T-helper 2 cell treated with Interferon-gamma antibody and Interleukin-4, amounts not matched to agents 100 ng/mL and 5 ng/mL, for 36 hours (primary cell): ENCODE results near the gene IFNA1. TPM values are rescaled to one million over a fixed set of nuclear protein-coding genes. Genes with fewer than 3 reads are reported as not detected.
"Not testable (repeated sequence)": the region's sequence is repeated elsewhere in the genome, so short reads cannot be mapped to it uniquely, and the experiment has no call there.

Experiments used
- intact Hi-C: fragments of 100-400 bp; cut with micrococcal nuclease; formaldehyde crosslinking; loops from one replicate; pipeline ENCODE4 v1.15.1; 2023
- total RNA-seq: library from RNA; stranded (reverse); gene quantifications from 2 replicates; pipeline ENCODE4 v1.2.3, GENCODE V29; 2022

IFNA1 gene
- total RNA-seq = not detected in 2 replicates

DNA sequence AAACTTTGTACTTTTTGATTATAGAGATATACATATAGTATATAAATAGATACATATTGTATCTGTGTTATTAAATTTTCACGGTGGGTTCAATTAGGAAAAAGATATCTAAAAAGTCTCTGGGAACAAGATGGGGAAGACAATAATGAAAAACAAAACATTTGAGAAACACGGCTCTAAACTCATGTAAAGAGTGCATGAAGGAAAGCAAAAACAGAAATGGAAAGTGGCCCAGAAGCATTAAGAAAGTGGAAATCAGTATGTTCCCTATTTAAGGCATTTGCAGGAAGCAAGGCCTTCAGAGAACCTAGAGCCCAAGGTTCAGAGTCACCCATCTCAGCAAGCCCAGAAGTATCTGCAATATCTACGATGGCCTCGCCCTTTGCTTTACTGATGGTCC lies at the start of gene IFNA1:
Gene IFNA1, plus strand, starts transcription at position 301 of the 400 bp plus-strand sequence. Its CDS starts 69 bp downstream, at position 370.
- intact Hi-C loops = no loop called here

DNA sequence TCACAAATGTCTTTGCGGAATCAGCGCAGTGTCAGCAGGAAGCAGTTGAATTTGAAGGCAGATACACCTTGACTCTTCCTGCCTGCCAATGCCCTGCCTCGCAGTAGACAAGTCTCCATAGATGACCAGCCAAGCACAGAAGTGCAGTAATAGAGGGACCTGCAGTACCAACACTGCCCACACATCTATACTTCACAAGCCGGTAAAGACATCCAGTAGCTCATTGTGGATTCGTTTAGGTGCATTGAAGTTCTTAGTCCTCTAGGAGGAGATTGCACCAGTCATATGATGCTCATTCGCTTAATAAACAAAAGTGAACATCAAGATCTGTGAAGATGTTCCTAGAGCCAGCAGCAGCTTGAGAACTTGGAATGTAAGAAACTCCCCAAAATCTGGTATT lies 48.0 kb upstream of the IFNA1 start:
- intact Hi-C loops = loop anchor here (10.0 kb wide), 1 partner anchor 157 kb away; no protein-coding TSS in a partner anchor

DNA sequence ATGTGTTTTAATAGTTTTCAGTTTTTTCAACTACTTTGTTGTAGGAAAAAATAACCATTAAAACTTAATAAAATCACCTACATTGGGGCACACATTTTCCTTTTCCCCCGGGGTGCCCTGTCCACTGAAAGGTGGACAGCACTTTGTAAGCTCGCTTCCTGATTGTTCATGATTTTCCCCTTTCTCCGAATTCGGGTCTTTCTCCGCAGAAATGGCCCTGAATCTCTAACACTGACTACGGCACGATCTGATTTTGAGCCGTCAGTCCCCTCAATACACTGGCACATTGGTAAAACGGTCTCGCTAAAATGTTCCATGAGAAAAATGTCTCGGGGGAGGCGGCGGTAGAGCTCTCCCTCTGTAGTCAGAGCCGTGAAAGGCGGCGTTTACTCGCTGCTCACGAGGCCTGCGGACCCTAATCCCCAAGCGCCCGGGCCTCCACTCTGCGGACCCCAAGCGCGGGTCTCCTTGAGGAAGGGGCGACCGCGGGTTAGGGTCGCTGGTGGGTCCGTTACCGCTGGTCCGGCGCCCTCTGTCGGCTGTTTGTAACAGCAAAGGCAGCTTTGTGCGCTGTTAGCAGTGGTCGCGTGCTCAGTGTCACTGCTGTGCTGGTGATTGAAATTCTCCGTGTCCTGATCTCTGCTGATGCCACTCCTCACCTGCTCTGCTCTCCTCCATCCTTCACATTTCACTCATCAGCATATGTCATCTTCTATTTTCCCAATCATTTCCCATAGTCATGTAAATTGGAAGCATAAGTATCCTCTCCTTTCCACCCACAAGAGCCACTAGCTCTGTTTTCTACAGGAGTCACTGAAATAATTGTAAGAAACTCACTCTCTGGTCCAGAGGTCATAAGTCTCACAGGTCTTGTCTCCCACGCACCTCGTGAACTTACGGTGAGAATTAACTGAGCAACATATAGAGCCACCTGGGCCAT lies 44.2 kb upstream of the IFNA1 start:
- intact Hi-C loops = loop anchor here (1.0 to 10.0 kb wide), 5 partner anchors 38 to 161 kb away; partner anchors contain the start of gene KLHL9

DNA sequence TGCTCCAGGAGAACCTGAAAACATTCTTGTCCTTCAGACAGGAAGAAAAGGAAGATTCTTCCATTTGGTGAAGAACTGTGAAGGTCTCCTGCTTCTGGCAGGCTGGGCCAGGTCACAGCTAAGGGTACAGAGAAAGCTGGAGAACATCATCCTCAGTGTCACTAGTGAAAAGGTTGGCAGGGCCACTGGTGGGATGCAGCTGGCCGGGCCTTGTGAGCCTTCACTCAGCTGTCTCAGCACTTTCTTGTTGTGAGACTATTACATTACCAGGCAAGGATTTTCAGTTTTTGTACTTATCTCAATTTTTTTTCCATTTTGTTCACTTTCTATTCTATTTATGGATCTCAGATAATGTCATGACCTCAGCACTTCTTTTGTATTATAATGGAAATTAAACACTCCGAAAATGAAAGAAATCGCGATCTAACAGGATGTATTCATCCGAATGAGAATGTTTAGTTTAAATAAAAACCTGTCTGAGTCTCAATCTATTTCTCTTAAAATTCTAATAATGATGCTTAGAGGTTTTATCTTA lies 41.2 kb upstream of the IFNA1 start:
- intact Hi-C loops = loop anchor here (10.0 kb wide), 1 partner anchor 164 kb away; no protein-coding TSS in a partner anchor

DNA sequence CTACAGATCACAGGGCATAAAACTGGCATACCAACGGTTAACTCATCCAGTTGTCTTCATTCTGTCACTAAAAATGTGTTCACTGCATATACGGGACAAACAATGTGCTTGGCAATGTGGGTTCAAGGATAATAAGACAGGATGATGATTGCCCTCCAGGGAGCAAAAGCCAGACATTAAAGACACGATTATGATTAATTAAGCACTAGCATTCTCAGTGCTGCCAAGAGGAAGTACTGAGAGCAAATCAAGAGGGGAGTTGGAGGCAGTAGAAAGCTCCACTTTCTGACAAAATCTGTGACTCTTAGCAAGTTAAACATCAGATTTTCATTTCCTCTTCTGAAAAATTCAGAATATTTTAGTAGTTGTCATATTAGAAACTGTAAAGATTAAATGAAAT lies 40.3 kb upstream of the IFNA1 start:
- intact Hi-C loops = loop anchor here (10.0 kb wide), 1 partner anchor 165 kb away; no protein-coding TSS in a partner anchor

DNA sequence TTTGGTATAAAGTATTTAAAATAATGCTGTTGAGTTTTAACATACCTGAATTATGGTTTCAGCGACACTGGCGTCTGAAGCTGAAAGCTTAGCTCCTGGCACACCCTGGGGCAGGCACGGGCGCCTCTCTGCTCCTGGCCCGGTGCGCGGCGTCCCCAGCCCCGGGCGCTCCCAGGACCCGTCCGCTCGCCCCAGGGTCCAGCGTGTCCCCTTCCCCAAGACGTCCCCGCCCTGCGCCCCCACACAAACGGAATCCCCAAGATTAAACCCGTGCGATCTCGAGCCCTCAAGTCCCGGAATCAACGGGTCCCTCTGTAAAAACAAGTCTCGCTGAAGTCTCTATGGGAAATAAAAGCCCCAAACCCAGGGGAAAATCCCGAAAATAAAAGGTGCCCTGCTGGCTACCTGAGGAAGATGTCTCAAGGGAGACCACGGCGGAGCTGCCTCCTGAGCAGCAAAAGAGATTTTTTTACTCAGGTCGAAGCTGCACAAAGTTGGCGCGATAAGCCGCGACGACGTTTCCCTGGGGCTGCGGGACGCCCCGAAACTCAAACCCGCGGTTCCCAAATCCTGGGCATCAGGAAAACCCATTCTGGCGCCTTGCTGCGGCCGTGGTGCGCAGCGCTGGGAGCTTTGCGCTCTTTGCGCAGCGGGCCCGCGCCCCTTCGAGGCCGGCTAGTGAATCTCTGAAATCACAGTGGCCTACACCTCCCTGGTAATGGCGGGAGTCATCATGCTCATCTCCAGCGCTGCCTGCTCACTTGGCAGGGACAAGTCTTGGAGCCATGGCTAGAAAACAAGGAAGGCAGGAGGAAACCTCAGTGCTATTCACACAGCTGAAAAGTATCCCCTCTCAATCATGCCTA lies 37.6 kb upstream of the IFNA1 start:
- intact Hi-C loops = no loop called here

DNA sequence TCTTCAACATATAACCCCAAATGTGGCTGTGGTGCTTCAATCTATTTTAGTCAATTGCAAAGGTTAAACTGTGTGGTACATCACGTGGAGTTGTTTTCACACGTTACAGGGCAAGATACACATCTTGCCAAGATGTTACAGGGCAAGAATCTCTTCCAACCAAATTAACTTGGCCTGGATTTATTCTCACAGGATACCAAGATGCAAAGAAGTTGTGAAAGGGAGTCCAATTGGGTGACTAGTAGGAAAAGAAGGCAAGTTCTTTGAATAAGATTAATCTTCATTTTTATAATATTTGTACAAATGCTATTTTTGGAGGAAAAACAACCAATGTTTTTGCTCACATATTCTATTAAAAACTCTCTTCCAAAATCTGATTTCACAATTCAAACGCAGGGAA lies 36.1 kb upstream of the IFNA1 start:
- intact Hi-C loops = no loop called here

DNA sequence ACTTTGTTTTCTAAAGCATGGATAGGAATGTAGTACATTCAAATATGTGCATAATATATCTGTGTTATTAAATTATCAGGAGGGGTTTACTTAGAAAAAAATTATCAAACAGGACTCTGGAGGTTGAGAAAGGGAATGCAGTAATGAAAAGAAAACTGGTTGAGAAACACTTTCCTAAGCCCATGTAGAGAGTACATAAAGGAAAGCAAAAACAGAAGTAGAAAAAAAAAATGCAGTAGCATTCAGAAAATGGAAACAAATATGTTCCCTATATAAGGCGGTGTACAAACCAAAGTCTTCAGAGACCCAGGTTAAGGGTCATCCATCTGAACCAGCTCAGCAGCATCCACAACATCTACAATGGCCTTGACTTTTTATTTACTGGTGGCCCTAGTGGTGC lies 31.4 kb upstream of the IFNA1 start, which contains the start of gene IFNA8:
Gene IFNA8, plus strand, starts transcription at position 301 of the 400 bp plus-strand sequence. Its CDS starts 60 bp downstream, at position 361.
- intact Hi-C loops = no loop called here

DNA sequence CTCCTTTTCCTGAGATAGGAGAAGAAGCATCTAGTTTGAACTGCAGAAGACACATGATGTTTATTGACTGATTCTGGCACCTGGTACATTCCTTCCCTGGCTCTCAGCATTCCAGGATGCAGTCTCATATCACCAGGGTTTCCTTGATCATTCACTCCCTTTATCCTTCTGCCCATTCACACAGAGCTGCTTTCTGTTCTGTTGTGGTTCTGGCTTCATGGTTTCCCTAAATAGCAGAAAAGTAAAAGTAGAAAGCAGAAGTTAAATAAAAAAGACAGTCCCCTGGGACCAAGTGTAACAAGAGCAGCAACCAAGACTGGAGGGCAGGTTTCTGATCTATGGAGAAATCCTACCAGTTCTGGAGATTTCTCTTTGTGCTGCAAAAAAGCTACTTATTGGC lies 28.1 kb upstream of the IFNA1 start:
- intact Hi-C loops = no loop called here

DNA sequence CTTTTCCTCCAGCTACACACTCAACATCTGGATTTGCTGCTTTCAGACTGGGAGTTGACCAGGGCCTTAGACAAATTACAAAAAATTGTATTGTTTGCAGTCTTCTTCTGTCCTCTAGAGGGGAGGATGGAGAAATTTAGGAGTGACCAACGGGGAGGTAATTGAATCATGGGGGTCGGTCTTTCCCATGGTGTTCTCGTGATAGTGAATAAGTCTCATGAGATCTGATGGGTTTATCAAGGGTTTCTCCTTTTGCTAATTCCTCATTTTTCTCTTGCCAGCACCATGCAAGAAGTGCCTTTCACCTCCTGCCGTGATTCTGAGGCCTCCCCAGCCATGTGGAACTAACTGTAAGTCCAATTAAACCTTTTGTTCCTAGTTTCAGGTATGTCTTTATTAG lies 27.1 kb upstream of the IFNA1 start:
- intact Hi-C loops = no loop called here

DNA sequence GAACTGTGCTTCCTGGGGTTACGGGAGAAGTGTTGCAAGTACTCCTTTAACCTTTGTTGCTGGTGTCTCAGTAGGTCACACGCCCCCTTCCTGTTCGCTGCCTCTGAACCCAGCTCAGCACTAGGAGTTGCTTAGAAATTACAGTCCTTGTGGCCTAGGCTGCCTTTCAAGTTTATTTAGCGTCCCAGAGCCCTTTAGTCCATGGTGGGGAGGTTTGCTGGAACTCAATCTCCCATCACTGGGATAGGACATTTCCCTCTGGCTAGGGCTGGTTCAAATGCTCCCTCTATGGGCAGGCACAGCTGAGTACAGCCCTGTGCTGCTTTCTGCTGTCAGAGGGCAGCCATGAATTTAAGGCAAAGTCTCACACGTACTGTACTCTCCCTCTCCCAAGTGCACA lies 26.6 kb upstream of the IFNA1 start:
- intact Hi-C loops = no loop called here

DNA sequence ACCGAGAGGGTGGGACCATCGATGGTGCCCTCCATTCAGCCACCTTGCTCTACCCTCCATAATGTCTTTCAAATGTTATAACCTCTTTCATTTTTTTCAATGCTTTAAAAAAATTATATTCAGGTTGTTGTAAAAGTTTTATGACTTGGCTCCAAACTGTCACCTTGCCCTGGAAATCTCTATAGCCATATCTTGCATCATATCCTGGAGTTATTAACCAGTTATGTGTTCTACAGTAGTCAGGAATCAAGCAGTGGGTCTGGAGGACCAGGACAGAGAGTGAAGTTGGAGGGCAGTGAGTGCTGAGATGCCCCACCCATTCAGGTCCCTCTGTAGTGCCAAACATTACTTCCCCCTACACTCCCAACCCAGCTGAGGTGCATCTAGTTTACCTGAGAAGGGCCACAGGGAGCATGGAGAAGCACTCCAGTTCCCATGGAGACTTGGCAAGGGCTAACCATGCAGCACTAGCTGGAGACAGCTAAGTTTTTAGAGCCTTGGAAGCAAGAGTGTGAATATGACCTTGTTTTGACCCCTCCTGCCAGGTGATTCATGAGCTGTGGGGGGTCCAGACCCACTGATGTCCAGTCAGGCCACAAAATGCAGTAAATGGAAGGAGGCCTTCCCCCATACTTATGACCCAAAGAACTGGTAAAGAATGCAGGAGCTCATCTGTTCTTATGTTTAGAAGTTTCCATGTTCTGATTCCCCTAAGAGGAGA lies 25.9 kb upstream of the IFNA1 start:
- intact Hi-C loops = no loop called here

DNA sequence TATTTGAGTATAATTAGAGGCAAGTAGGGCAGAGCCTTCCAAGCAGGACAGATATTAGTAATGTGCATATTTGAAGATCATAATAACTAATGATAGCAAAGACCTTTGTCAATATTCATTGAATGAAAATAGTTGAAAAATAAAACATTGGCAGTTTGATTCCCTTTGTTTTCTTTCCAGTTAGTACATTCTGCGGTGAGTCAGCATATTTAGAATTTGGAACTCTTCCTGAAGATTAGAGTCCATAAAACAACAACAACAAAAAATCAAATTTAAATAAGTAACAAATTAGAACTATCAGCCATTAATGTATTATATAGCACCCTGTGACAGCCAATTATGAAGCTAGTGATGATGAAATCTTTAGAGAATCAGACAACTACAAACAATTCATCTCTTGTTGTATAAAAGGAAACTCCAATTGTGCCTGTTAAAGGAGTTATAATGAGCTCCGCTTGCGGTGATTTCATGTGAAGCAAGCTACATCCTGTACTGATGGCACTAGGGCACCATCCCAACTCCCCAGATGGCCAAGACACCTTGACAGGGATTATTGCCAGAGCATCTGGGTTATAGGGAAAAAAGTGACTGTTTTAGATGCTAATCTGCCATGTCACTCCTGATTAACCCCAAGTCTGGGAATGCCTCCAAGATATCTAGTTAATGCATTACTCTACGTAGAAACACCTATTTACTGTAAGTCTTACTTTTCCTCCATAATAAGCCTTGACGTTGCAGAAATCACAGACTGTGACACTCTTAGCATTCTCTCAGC lies 24.6 kb upstream of the IFNA1 start:
- intact Hi-C loops = no loop called here

DNA sequence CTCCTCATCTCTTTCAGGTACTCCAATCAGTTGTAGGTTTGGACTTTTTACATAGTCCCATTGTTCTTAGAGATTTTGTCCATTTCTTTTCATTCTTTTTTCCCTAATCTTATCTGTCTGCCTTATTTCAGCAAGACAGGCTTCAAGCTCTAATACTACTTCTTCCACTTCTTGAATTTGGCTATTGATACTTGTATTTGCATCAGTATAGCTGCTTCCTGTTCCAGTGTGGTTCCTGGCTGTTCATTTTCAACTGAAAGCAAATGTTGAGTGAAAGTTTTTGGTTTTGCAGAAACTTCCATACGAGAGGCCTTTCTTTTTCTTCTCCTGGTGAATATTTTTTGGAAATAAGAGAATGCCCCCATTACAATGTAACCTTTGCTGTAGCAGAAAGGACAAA lies 12.0 kb upstream of the IFNA1 start:
- intact Hi-C loops = no loop called here

DNA sequence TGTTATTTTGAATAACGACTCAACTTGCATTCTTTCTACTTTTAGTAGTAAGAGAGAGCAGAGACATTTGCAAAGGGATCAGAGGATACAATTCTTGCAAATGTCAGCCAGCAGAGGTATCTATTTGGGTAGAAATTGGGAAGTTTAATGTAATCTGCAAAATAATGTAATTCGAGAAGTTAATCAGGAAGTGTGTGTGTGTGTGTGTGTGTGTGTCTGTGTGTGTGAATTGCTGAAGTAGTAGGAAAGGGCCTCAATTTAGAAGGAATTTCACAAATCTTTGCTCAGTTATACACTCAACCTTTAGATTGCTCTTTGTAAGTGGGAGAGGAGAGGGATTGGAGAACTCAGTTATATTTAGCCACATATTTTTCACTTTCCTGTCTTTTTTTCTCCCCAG lies 11.0 kb upstream of the IFNA1 start:
- intact Hi-C loops = no loop called here

DNA sequence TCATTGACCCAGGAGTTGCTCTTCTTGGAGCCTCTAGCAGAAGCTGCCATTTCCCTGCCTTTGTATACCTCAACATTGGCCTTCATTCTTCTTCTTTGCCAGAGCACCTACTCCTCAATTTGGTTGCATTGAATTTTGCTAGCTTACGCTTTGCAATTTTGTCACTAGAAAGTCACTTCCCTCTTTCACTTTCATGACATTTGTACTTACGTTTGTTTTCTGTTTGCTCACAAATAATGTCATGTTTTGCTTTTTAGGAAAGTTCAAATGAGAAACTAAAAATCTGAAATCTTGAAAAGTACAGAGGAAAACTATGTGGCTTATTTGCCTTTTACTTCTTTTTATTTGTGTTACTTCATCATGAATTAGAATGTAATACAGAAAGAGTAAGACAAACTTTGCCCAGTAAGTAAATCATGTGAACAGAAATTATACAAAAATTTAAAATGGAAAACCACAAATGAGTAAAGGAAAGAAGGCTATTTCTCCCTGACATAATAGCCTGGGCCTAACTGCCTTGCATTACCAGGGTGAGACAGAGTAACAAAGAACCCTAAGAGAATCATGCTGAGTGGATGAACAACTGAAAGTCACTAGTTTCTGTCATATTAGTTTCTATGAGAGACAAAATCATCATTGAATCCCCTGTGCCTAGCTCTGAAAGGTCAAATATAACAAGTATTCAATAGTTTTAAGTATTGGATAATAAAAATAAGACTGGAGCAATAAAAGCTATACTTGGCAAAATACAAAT lies 7.4 kb upstream of the IFNA1 start:
- intact Hi-C loops = no loop called here

DNA sequence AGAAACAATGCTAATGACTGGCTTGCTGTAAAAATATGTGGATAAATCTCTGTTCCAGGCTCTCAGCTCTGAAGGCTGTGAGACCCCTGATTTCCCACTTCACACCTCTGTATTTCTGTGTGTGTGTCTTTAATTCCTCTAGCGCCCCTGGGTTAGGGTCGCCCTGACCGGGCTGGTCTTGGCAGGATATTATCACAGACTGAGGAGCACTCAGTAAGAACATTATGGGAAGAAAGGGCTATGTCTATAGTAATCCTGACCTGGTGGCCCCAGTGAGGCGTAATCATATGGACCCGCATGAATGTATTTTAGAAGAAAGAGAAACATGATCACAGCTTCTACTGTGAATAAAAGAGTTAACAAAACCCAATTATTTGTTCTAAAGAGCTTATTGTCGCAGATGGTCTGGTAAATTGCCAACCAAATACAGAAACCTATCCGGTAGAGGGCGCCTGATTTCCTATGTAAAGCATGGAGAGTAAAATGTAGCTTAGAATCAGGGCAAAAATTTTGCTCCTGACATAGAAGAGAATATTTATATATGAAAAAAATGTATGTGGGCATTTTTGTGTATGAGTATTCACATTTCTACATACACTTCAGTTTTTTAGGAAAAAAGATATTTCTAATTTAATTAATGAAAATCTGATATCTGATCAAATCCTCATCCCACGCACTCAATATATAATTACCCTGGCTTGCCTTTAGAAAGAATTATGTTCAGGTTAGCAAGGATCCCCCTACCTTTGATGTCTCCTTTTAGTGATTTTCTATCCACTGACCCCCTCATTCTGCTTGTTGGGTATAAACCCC lies 5.8 kb upstream of the IFNA1 start:
- intact Hi-C loops = no loop called here

DNA sequence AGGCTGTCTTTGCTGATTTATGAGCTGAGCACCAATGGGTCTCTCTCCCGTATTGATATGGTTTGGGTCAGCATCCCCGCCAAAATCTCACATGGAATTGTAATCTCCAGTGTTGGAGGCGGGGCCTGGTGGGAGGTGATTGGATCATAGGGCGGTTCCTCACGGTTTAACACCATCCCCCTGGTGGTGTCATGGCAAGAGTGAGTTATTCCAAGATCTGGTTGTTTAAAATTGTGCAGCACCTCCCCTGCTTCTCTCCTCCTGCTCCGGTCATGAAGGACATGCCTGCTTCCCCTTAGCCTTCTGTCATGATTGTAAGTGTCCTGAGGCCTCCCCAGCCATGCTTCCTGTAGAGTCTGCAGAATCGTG lies 5.2 kb upstream of the IFNA1 start:
- intact Hi-C loops = not testable (repeated sequence)
